ENCODE results near the gene DCC. TPM values are rescaled to one million over a fixed set of nuclear protein-coding genes. Genes with fewer than 3 reads are reported as not detected.

Gene DCC
- total RNA-seq, 1 donor from 2014 or later, result 0.24 TPM

- H3K9me3 Mint-ChIP-seq (ENCODE audit: unreplicated experiment), result no peaks in the 10 kb centered on the region
- DNase-seq (ENCODE audit: extremely low spot score, unreplicated experiment), result no peak
- peaks cover 2% of the 10 kb centered on the region for H3K36me3 Mint-ChIP-seq (ENCODE audit: unreplicated experiment)
- peaks cover 23% of the 10 kb centered on the region for H3K4me1 Mint-ChIP-seq (ENCODE audit: unreplicated experiment)
- H3K27me3 Mint-ChIP-seq (ENCODE audit: unreplicated experiment), result peaks cover 48% of the 10 kb centered on the region
- H3K27ac Mint-ChIP-seq (ENCODE audit: unreplicated experiment), result no peak overlapping the region
- H3K4me3 Mint-ChIP-seq (ENCODE audit: unreplicated experiment), result peak overlapping the region; percentile 46
- TF ChIP-seq CTCF (IDR thresholded peaks at IDR 0.05), result no peak
Observed at GRCh38 chr18:52341608-52342381, 1.8 kb downstream of the DCC start.

- peaks cover 50% of the 10 kb centered on the region for H3K27me3 Mint-ChIP-seq (ENCODE audit: unreplicated experiment)
- no peak overlapping the region for H3K4me3 Mint-ChIP-seq (ENCODE audit: unreplicated experiment)
- H3K9me3 Mint-ChIP-seq (ENCODE audit: unreplicated experiment), result no peaks in the 10 kb centered on the region
- TF ChIP-seq CTCF (IDR thresholded peaks at IDR 0.05), result no peak
- no peak for DNase-seq (ENCODE audit: extremely low spot score, unreplicated experiment)
- H3K27ac Mint-ChIP-seq (ENCODE audit: unreplicated experiment), result no peak overlapping the region
- H3K36me3 Mint-ChIP-seq (ENCODE audit: unreplicated experiment), result peaks cover 2% of the 10 kb centered on the region
- H3K4me1 Mint-ChIP-seq (ENCODE audit: unreplicated experiment), result peaks cover 23% of the 10 kb centered on the region
Observed at GRCh38 chr18:52342456-52342855, 2.5 kb downstream of the DCC start.

GRCh38 chr18:52343138-52343537 is 3.1 kb downstream of the DCC start:
- H3K27me3 Mint-ChIP-seq (ENCODE audit: unreplicated experiment), result peaks cover 50% of the 10 kb centered on the region
- no peak overlapping the region for H3K4me3 Mint-ChIP-seq (ENCODE audit: unreplicated experiment)
- H3K4me1 Mint-ChIP-seq (ENCODE audit: unreplicated experiment), result peaks cover 23% of the 10 kb centered on the region
- H3K36me3 Mint-ChIP-seq (ENCODE audit: unreplicated experiment), result peaks cover 2% of the 10 kb centered on the region
- TF ChIP-seq CTCF (IDR thresholded peaks at IDR 0.05), result no peak
- DNase-seq (ENCODE audit: extremely low spot score, unreplicated experiment), result no peak
- no peak overlapping the region for H3K27ac Mint-ChIP-seq (ENCODE audit: unreplicated experiment)
- H3K9me3 Mint-ChIP-seq (ENCODE audit: unreplicated experiment), result no peaks in the 10 kb centered on the region

- no peak overlapping the region for H3K4me3 Mint-ChIP-seq (ENCODE audit: unreplicated experiment)
- TF ChIP-seq CTCF (IDR thresholded peaks at IDR 0.05), result no peak
- peaks cover 43% of the 10 kb centered on the region for H3K27me3 Mint-ChIP-seq (ENCODE audit: unreplicated experiment)
- peaks cover 23% of the 10 kb centered on the region for H3K4me1 Mint-ChIP-seq (ENCODE audit: unreplicated experiment)
- H3K27ac Mint-ChIP-seq (ENCODE audit: unreplicated experiment), result no peak overlapping the region
- H3K9me3 Mint-ChIP-seq (ENCODE audit: unreplicated experiment), result no peaks in the 10 kb centered on the region
- no peak for DNase-seq (ENCODE audit: extremely low spot score, unreplicated experiment)
- peaks cover 2% of the 10 kb centered on the region for H3K36me3 Mint-ChIP-seq (ENCODE audit: unreplicated experiment)
Observed at GRCh38 chr18:52343731-52344340, 3.8 kb downstream of the DCC start.

GRCh38 chr18:52344881-52345280 is 4.9 kb downstream of the DCC start:
- H3K4me1 Mint-ChIP-seq (ENCODE audit: unreplicated experiment), result peaks cover 22% of the 10 kb centered on the region
- no peak for DNase-seq (ENCODE audit: extremely low spot score, unreplicated experiment)
- H3K27ac Mint-ChIP-seq (ENCODE audit: unreplicated experiment), result no peak overlapping the region
- peaks cover 33% of the 10 kb centered on the region for H3K27me3 Mint-ChIP-seq (ENCODE audit: unreplicated experiment)
- no peak for TF ChIP-seq CTCF (IDR thresholded peaks at IDR 0.05)
- no peak overlapping the region for H3K4me3 Mint-ChIP-seq (ENCODE audit: unreplicated experiment)
- no peaks in the 10 kb centered on the region for H3K9me3 Mint-ChIP-seq (ENCODE audit: unreplicated experiment)
- peaks cover 2% of the 10 kb centered on the region for H3K36me3 Mint-ChIP-seq (ENCODE audit: unreplicated experiment)
